ENCODE measurements around the gene MYEOV. TPM values are rescaled to one million over a fixed set of nuclear protein-coding genes. Genes with fewer than 3 reads are reported as not detected.

The MYEOV gene
- total and polyA plus RNA-seq, 2 experiments from 2014 or later, result 0.14 TPM; not detected in 1

DNA sequence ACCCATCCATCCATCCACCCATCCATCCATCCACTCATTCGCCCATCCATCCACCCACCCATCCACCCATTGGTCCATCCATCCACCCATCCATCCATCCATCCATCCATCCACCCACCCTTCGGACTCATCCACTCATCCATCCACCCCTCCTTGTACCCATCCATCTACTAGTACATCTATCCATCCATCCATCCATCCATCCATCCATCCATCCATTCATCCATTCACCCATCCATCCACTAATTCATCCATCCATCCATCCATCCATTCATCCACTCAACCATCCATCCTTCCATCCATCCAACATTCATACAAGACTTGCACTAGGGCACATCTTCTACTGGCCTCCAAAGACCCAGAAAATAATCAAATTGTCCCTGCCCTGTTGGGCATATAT lies 20.0 kb downstream of the MYEOV start:
- no peak overlapping the region for H3K4me2 ChIP-seq
- Mint-ChIP-seq H3K36me3 (ENCODE audit: low read depth) (no peaks in the 10 kb centered on the region), H3K4me1 (no peaks in the 10 kb centered on the region; the same call in 2 of the 3 replicates), H3K9me3 (no peaks in the 10 kb centered on the region), H3K27ac (no peak overlapping the region), H3K4me3 (no peak overlapping the region), H3K27me3 (ENCODE audit: insufficient read depth, low read depth, poor library complexity) (no peaks in the 10 kb centered on the region)
- no peaks in the 10 kb centered on the region for H3K36me3 ChIP-seq (ENCODE audit: insufficient read depth)
- H3K9me2 ChIP-seq (ENCODE audit: insufficient read depth), result no peaks in the 10 kb centered on the region
- no peaks in the 10 kb centered on the region for H4K20me1 ChIP-seq (replicated peaks; ENCODE audit: insufficient read depth)
- H3F3A ChIP-seq (replicated peaks; ENCODE audit: low read depth), result no peaks in the 10 kb centered on the region
- ATAC-seq (no peak), DNase-seq (ENCODE audit: low spot score) (no peak)
- H2AFZ ChIP-seq, result no peak overlapping the region
- no peaks in the 10 kb centered on the region for H3K79me2 ChIP-seq (replicated peaks; ENCODE audit: insufficient read depth)
- no peak overlapping the region for H3K4me3 ChIP-seq
- no peaks in the 10 kb centered on the region for H3K27me3 ChIP-seq (ENCODE audit: insufficient read depth)
- H3K4me1 ChIP-seq (ENCODE audit: insufficient read depth), result no peaks in the 10 kb centered on the region
- TF ChIP-seq NANOG (IDR thresholded peaks at IDR 0.05; ENCODE audit: borderline replicate concordance) (no peak), ZNF114 (CRISPR knock-in tag; IDR thresholded peaks at IDR 0.05) (no peak), ZNF331 (CRISPR knock-in tag; IDR thresholded peaks at IDR 0.05; ENCODE audit: low read depth) (no peak), ETS1 (IDR thresholded peaks at IDR 0.05) (no peak), EZH2phosphoT487 (IDR thresholded peaks at IDR 0.05; ENCODE audit: unreplicated experiment) (no peak), STAT1 (IDR thresholded peaks at IDR 0.05; ENCODE audit: unreplicated experiment) (no peak), REST (IDR thresholded peaks at IDR 0.05; ENCODE audit: unreplicated experiment) (no peak), ZNF462 (CRISPR knock-in tag; IDR thresholded peaks at IDR 0.05) (no peak), POLR2AphosphoS5 (IDR thresholded peaks at IDR 0.05; ENCODE audit: low read depth) (no peak), CREB1 (CRISPR knock-in tag; IDR thresholded peaks at IDR 0.05; ENCODE audit: low read depth) (no peak), EZH2 (IDR thresholded peaks at IDR 0.05; ENCODE audit: low read depth, unreplicated experiment) (no peak), JUNB (IDR thresholded peaks at IDR 0.05; ENCODE audit: unreplicated experiment) (no peak)
- TF ChIP-seq, protein P1, sequence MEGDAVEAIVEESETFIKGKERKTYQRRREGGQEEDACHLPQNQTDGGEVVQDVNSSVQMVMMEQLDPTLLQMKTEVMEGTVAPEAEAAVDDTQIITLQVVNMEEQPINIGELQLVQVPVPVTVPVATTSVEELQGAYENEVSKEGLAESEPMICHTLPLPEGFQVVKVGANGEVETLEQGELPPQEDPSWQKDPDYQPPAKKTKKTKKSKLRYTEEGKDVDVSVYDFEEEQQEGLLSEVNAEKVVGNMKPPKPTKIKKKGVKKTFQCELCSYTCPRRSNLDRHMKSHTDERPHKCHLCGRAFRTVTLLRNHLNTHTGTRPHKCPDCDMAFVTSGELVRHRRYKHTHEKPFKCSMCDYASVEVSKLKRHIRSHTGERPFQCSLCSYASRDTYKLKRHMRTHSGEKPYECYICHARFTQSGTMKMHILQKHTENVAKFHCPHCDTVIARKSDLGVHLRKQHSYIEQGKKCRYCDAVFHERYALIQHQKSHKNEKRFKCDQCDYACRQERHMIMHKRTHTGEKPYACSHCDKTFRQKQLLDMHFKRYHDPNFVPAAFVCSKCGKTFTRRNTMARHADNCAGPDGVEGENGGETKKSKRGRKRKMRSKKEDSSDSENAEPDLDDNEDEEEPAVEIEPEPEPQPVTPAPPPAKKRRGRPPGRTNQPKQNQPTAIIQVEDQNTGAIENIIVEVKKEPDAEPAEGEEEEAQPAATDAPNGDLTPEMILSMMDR (conservative IDR thresholded peaks at IDR 0.05; ENCODE audit: low read depth in 2 of 2), result no peak
- H3K27ac ChIP-seq (ENCODE audit: low read depth), result no peak overlapping the region
